Measurements from ENCODE around the gene RING1.

RING1 gene

DNA sequence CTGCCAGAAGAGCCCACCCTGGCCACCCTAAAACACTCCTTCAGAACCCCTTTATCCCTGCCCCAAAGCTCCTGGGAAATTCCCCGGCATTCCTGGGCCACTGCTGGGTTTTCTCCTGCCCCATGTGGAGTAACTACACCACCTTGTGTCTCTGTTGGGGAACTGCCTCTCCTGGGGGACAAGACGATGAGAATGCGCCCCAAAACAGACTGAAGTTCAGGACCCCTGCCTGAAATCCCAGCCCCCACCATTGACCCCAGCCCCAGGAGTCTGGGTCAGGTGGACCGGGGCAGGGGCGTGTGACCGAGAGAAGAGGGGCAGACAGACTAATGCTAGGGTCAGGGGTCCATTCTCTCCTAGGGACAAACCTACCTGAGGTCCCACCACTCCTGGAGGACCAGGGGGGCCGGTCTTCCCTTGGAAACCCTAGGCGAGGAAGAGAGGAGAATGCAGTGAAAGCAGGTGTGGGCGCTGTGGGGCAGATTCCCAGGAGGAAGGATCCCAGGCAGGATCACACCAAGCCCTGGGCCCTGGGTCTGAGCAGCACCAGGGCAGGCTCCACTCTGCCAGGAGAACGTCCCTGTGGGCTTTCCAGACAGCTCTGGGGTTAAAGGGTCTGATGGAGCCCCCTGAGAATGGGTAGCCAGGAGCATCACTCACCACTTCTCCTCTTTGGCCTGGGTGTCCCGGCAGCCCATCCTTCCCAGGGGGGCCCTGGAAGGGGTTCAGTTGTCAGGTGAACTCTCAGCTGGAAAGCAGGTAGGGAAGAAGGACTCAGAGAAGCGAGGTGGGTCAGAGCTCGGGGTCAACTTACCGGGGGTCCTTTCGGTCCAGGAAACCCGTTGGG lies 35.4 kb upstream of the RING1 start:
- DNase-seq = no peak

DNA sequence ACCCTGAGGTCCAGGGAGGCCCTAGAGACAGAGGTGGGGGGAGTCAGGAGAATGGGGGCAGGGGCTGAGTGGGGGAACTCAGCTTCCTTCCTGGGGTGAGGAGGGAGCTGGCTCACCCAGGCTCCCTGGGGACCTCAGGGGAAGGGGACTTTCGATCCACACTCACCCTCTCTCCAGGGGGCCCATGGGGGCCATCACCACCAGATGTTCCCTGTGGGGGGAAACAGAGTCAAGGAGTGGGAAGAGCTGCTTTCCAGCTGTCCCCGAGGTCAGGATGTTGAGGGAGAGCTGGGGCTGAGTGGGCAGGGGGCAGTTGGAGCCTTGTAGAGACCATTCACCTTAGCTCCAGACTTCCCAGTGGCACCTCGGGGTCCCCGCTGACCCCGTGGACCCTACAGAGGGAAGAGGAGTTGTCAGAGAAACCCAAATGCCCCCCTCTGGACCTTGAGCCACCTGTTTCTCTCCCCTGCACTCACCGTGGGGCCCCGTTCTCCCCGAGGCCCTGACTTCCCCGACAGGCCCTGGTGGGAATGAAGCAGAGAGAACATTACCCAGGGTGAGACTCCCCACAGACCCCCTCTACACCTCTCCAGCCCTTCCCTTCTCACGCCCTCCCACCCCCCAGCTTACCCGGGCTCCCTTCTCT lies 34.6 kb upstream of the RING1 start:
- no peak for DNase-seq

GRCh38 chr6:33174784-33175183 lies 33.5 kb upstream of the RING1 start:
- no peak for DNase-seq

- DNase-seq = no peak
Observed at GRCh38 chr6:33175436-33176069, 32.7 kb upstream of the RING1 start.

DNA sequence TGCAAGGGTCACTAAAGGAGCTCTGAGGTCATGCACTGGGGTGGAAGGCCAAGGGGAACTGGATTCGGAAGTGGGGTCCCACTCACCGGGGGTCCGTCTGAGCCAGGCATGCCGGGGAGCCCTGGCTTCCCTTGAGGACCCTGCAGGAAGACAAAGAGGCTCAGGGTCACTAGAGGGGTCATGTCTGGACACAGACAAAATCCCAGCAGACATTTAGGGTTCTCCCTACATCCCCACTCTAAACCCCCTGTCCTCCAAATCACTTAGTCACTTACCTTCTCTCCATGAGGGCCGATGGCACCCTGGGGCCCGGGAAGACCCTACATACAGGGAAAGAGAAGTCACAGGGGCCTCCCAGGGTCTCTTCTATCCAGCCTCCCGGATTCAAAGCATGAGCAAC lies 31.4 kb upstream of the RING1 start:
- no peak for DNase-seq

GRCh38 chr6:33177552-33178446 lies 30.5 kb upstream of the RING1 start:
- no peak for DNase-seq

DNA sequence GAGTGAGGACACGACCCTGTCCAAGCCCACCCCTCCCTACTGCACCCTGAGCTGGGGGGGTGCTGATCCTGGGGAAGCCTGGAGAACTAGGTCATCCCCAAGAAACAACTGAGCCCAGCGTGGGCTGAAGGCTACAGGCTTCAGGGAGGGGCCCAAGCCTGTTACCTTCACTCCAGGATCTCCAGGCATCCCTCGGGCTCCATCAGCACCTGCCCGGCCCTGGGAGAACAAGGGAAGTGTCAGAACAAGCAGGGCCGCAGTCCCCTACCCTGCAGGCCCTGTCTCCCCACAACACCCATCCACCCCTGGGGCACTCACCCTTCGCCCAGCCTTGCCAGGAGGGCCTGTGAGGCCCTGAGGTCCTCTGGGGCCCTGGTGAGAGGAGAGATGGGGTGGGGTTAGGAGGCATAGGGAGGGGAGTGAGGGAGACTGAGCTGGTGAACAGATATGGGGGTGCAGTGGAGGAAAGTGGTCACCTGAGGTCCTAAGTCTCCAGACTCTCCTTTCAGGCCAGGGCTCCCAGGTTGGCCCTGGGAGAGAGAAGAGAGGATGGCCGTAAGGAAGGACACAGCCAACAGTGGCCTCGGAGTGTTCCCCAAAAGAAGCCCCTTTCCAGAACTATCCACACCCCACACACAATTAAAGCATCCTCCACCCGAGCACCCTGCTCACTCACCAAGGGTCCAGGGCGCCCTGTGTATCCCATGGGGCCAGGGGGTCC lies 29.4 kb upstream of the RING1 start:
- no peak for DNase-seq

- no peak for DNase-seq
Observed at GRCh38 chr6:33181141-33181540, 27.2 kb upstream of the RING1 start.

DNA sequence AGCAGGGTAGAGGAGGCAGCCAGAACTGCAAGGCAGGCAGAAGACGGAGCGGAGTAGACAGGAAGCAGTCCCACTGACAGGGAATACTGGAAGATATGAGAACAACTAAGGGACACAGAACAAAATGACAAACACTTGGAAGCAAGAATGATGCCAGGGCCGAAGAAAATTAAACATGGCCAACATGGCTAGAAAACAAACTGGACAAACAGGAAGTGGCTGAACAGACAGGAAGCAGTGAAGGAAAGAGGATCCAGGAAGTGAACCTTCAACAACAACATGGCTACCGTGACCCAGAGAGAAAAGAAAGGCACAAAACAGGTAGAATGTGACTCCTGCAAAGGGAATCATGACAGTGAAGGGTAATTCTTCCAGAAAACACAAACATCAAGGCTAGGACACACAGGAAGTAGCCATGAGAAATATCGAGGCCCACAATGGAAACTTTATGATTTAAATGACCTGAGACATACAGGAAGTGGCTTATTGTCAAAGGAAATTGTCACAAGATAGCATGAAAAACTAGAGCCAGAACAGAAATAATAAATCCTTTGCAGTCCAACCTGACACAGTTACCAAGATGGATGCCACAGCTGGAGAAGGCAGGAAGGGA lies 25.1 kb upstream of the RING1 start:
- no peak for DNase-seq

DNA sequence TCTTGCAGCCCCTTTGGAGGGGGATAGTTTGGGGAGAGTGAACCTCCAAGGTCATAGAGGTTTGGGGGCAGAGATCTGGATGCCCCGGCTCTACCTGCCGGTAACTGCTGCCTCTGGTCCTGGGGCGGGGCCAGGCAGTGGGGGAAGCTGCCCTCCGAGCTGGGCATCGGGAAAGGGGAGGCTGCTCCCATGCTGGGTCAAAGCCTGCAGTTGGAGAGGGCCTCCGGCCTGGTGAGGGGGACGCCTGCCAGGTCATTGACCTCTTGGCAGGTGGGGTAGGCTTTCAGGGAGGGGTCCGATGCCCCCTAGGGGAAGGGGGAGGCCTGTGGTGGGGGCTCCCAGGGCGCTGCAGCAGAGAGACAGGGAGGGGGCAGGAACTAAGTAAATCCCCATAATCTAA lies 23.1 kb upstream of the RING1 start:
- no peak for DNase-seq

GRCh38 chr6:33185654-33186187 lies 22.6 kb upstream of the RING1 start:
- no peak for DNase-seq

GRCh38 chr6:33187809-33188208 lies 20.5 kb upstream of the RING1 start:
- no peak for DNase-seq

GRCh38 chr6:33189164-33189563 lies 19.1 kb upstream of the RING1 start:
- no peak for DNase-seq

DNA sequence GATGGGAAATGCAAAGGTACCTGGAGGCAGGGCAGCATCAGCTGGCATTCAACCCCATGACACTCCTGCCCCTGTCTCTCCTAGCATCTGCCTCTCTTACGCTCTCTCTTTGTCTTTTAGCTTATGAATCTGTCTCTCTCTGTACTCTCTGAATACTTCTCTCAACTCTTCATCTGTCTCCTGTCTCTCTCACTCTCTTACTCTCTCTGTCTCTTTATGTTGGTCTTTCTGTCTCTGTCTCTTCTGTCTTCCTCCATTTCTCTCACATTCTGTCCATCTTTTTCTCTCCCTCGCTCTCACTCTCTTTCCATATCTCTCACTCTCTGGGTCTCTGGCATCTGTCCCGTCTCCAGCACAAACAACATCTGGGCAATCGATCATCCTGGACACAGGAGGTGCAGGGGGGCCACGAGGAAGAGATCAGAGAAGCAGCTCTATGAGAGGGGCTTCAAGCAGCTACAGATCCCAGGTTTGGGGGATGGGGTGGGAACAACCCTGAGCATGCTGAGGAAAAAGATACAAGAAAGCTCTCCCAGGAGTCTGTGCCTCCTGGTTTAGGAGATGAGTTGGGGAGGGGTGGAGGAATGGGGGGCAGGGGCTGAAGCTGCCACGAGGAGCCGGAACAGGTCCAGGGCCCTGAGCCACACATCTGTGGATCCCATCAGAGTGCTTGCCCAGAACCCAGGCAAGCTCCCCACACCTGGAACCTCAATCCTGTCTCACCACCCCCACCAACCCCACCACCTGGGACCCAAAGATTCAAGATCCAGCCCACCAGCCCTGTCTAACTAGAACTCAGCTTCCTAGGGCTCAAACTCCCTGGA lies 18.5 kb upstream of the RING1 start:
- DNase-seq = no peak

- no peak for DNase-seq
Observed at GRCh38 chr6:33190504-33191107, 17.7 kb upstream of the RING1 start.

GRCh38 chr6:33191383-33192104 lies 16.8 kb upstream of the RING1 start:
- DNase-seq = no peak

DNA sequence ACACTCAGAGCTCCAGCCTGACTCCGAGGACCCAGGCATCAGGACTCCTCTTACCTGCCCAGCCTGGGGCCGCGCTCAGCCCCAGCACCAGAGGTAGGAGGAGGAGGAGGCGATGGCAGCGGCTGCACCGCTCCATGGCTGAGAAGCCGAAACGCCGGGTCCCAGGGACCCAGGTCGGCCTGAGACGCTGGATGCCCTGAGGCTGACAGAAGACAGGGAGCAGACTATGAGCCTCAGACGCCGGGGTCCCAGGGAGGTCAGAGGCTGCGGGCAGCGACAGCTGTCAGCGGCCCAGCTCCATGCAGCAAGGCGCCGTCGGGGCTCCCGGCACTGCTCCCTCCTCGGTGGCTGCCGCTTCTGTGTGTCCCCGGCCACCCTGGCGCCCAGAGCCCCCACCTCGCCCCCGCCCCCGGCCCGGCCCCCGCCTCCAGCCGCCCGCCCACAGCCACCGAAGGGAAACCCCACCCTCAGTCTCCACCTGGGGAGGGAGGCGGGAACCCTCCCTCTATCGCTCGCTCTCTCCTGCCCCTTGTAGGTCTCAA lies 16.1 kb upstream of the RING1 start, which contains the start of gene COL11A2:
TSS of gene COL11A2 (minus strand) at position 363 of the 542 bp plus-strand sequence. CDS start at position 136, 227 bp downstream.
- DNase-seq = no peak

DNA sequence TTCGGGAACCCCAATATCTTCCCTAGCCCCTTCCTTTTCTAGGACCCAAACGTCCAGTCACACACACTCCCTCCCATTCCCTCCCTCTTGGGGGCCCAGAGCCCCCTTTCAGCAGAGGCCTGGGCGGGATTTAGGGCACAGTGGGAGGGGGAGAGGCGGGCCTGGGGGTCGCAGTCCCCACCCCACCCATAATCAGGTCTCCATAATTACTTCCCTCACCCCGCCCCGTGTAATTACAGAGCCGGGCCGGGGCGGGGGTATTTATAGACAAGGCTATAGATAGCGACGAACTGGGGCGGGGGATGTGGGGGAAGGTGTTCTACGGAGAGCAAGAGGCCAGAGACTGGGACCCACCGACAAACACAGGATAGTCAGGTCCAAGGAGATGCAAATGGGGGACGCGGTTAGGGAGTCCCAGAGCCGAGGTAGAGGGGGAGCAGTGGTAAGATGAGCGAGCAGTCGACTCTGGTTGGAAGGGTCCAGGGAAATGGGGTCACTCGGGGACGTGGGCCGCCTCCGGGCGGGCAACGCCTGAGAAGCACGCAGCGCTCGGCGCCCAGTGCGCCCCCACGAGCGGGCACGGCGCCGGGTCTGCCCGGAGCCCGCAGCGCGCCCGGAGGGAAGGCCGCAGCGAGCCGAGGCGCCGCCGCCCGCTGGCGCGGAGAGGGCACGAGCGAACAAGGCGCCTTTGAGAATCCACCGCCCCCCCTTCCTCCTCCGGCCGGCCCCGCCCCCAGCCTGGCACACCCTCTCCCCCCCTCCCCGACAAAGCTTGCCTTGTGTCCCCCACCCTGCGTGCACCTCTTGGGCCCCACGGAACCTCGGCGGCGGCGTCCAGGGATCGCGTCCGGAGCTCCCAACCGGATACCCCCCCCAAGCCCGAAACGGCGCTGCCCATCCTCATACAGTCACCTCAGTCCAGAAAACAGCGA lies 15.4 kb upstream of the RING1 start:
- DNase-seq = no peak
